Fibroblast of lung (primary cell): ENCODE measurements around the gene HECW1. TPM values are rescaled to one million over a fixed set of nuclear protein-coding genes. Genes with fewer than 3 reads are reported as not detected.

Source experiments
- DNase-seq, 2 donors: peaks; one replicate each; pipeline versions ENCODE4 v3.0.0 to v3.0.0-alpha.2; 2010; ENCODE audit warnings: low read depth in 2 of 2
- H2AFZ ChIP-seq: 2 replicates; pipeline ENCODE4 v1.5.1; 2012; ENCODE audit warnings: low read length, control low read depth, inconsistent platforms
- H3K27ac ChIP-seq: 2 replicates; pipeline ENCODE4 v1.5.1; 2011; ENCODE audit warnings: low read length, control low read depth; ENCODE audit not compliant: insufficient read depth
- H3K27me3 ChIP-seq: 2 replicates; pipeline ENCODE4 v1.5.1; 2011; ENCODE audit warnings: mild to moderate bottlenecking, low read length; ENCODE audit not compliant: control insufficient read depth, insufficient read depth
- H3K36me3 ChIP-seq: 2 replicates; pipeline ENCODE4 v1.5.1; 2011; ENCODE audit warnings: low read length; ENCODE audit not compliant: control insufficient read depth, insufficient read depth
- H3K4me1 ChIP-seq: 2 replicates; pipeline ENCODE4 v1.5.1; 2011; ENCODE audit warnings: low read length; ENCODE audit not compliant: control insufficient read depth, insufficient read depth; ENCODE audit errors: extremely low read depth
- H3K4me2 ChIP-seq: 2 replicates; pipeline ENCODE4 v1.5.1; 2011; ENCODE audit warnings: low read length, control low read depth; ENCODE audit not compliant: insufficient read depth; ENCODE audit errors: extremely low read depth
- H3K4me3 ChIP-seq, 4 experiments: fragments of 200-600 bp in 1 of 4; sonication (generic) in 1 of 4; replicated peaks in 1 of 4; 2 replicates each; pipeline ENCODE4 v1.5.1; 2011 to 2016; ENCODE audit warnings: low read length in 4 of 4, low read depth in 3 of 4, mild to moderate bottlenecking in 3 of 4, control low read depth in 2 of 4, inconsistent platforms in 1 of 4, mixed read lengths in 1 of 4; ENCODE audit not compliant: insufficient read depth in 1 of 4; ENCODE audit errors: control extremely low read depth in 1 of 4
- H3K79me2 ChIP-seq: 2 replicates; pipeline ENCODE4 v1.5.1; 2012; ENCODE audit warnings: mild to moderate bottlenecking, low read length, inconsistent platforms; ENCODE audit not compliant: control insufficient read depth, insufficient read depth
- H3K9ac ChIP-seq: 2 replicates; pipeline ENCODE4 v1.5.1; 2011; ENCODE audit warnings: mild to moderate bottlenecking, low read length, control low read depth; ENCODE audit not compliant: insufficient read depth
- H3K9me3 ChIP-seq: 2 replicates; pipeline ENCODE4 v1.5.1; 2012; ENCODE audit warnings: low read depth, low read length; ENCODE audit not compliant: control insufficient read depth, insufficient read depth
- H4K20me1 ChIP-seq: 2 replicates; pipeline ENCODE4 v1.5.1; 2011; ENCODE audit warnings: low read length; ENCODE audit not compliant: control insufficient read depth, insufficient read depth; ENCODE audit errors: extremely low read depth
- EZH2 ChIP-seq: IDR thresholded peaks from 2 replicates; pipeline ENCODE4 v1.5.1; 2012; ENCODE audit warnings: low read length, control low read depth, mild to moderate bottlenecking; ENCODE audit errors: missing control alignments
- polyA plus RNA-seq, 2 donors: library from polyadenylated mRNA; depleted of rRNA in 1 of 2; stranded (reverse) in 1 of 2; unstranded in 1 of 2; fragments of >200 nt; gene quantifications; 2 replicates each; pipeline ENCODE4 v1.2.1, GENCODE V29; 2011 to 2012; ENCODE audit warnings: missing spikeins in 1 of 2
- total RNA-seq: library from RNA; depleted of rRNA; stranded (reverse); fragments of >200 nt; gene quantifications from 2 replicates; pipeline ENCODE4 v1.2.1, GENCODE V29; 2014
- TF ChIP-seq, protein P1 (sequence below), 2 donors: IDR thresholded peaks in 1 of 2; conservative IDR thresholded peaks in 1 of 2; 1 replicate in 1 of 2; 2 replicates in 1 of 2; pipeline ENCODE4 v1.5.1; 2011 to 2012; ENCODE audit warnings: low read length in 2 of 2, control low read depth in 1 of 2, inconsistent platforms in 1 of 2, low read depth in 1 of 2, mild to moderate bottlenecking in 1 of 2

The HECW1 gene
- total and polyA plus RNA-seq, 2 donors (not counting 1 experiment from before 2014, with no cell fraction given): 1.1 to 6.1 TPM

DNA sequence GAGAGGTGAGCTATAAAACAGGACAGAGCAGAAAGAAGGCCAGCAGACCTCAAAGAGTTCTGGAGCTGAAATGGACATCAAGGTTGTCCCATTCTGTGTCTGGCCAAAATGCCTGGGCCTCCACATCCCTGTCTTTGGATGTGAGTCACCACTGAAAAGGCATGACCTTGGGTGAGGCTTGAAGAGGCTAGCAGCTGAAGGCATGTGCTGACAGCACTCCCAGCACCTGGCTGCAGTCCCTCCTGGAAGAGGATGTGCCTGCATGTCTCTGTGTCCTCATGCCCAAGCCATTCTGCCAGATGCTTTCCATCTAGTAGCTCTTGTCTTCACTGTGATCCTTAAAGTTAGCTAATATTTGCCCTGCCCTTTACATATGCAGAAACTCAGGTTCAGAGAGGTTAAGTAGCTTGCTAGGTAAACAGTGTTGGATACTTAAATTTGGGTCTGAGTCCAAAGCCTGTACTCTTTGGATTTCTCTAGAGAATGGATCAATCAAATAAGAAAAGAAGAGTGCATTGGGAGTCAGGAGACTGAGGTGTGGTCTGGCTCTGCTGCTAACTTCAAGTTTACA is 35.8 kb downstream of the HECW1 start:
- H3K36me3 ChIP-seq: no peaks in the 10 kb centered on the region
- peak; percentile 27 to 41 for DNase-seq
- no peak overlapping the region for H3K9ac ChIP-seq
- H3K27ac ChIP-seq: no peak overlapping the region
- no peaks in the 10 kb centered on the region for H3K9me3 ChIP-seq
- H3K79me2 ChIP-seq: no peaks in the 10 kb centered on the region
- H2AFZ ChIP-seq: no peak overlapping the region
- no peaks in the 10 kb centered on the region for H3K27me3 ChIP-seq
- no peaks in the 10 kb centered on the region for H4K20me1 ChIP-seq
- no peak overlapping the region for H3K4me2 ChIP-seq
- no peak overlapping the region for H3K4me3 ChIP-seq
- H3K4me1 ChIP-seq: no peaks in the 10 kb centered on the region
- TF ChIP-seq EZH2: no peak
- TF ChIP-seq, protein P1, sequence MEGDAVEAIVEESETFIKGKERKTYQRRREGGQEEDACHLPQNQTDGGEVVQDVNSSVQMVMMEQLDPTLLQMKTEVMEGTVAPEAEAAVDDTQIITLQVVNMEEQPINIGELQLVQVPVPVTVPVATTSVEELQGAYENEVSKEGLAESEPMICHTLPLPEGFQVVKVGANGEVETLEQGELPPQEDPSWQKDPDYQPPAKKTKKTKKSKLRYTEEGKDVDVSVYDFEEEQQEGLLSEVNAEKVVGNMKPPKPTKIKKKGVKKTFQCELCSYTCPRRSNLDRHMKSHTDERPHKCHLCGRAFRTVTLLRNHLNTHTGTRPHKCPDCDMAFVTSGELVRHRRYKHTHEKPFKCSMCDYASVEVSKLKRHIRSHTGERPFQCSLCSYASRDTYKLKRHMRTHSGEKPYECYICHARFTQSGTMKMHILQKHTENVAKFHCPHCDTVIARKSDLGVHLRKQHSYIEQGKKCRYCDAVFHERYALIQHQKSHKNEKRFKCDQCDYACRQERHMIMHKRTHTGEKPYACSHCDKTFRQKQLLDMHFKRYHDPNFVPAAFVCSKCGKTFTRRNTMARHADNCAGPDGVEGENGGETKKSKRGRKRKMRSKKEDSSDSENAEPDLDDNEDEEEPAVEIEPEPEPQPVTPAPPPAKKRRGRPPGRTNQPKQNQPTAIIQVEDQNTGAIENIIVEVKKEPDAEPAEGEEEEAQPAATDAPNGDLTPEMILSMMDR (conservative IDR thresholded peaks at IDR 0.05 in 1 of 2, IDR thresholded peaks at IDR 0.05 in 1 of 2; ENCODE audit: low read depth in 1 of 2, low read length in 2 of 2): no peak

- Histone ChIP-seq H3K4me2 (no peak overlapping the region), H3K9me3 (no peaks in the 10 kb centered on the region), H2AFZ (no peak overlapping the region), H3K36me3 (no peaks in the 10 kb centered on the region), H3K4me1 (no peaks in the 10 kb centered on the region), H3K4me3 (no peak overlapping the region), H4K20me1 (no peaks in the 10 kb centered on the region), H3K9ac (no peak overlapping the region), H3K27me3 (no peaks in the 10 kb centered on the region), H3K27ac (no peak overlapping the region), H3K79me2 (no peaks in the 10 kb centered on the region)
- DNase-seq: no peak
- no peak for TF ChIP-seq EZH2
- TF ChIP-seq, protein P1 (conservative IDR thresholded peaks at IDR 0.05 in 1 of 2, IDR thresholded peaks at IDR 0.05 in 1 of 2; ENCODE audit: low read depth in 1 of 2, low read length in 2 of 2): no peak
These were observed 38.6 kb downstream of the HECW1 start for GRCh38 chr7:43151076-43151475.

DNA sequence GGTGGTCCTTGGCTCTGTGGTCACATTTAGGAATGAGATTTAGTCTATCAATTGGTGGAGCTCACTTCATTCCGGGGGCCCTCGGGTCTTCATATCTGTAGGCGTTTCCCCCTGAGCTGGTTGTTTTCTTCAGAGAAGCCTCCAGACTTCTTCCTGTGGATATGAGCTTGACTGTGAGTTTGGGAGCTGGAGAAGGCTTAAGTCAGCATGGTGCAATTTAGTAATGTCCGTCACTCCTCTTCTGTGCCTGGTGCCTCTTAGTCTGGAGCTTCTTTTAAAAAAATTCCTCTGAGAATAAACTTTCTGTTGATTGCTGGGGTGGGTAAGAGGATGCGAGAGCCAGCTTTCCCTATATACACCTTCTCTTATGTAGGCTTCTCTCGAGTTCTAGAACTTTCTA is 40.2 kb downstream of the HECW1 start:
- no peak for DNase-seq
- no peak overlapping the region for H3K9ac ChIP-seq
- no peaks in the 10 kb centered on the region for H3K79me2 ChIP-seq
- no peak overlapping the region for H3K4me2 ChIP-seq
- H4K20me1 ChIP-seq: no peaks in the 10 kb centered on the region
- H3K4me1 ChIP-seq: no peaks in the 10 kb centered on the region
- H3K27ac ChIP-seq: no peak overlapping the region
- no peak overlapping the region for H2AFZ ChIP-seq
- H3K4me3 ChIP-seq: no peak overlapping the region
- no peaks in the 10 kb centered on the region for H3K36me3 ChIP-seq
- H3K27me3 ChIP-seq: no peaks in the 10 kb centered on the region
- TF ChIP-seq, protein P1 (conservative IDR thresholded peaks at IDR 0.05 in 1 of 2, IDR thresholded peaks at IDR 0.05 in 1 of 2; ENCODE audit: low read depth in 1 of 2, low read length in 2 of 2): no peak
- no peak for TF ChIP-seq EZH2
- H3K9me3 ChIP-seq: no peaks in the 10 kb centered on the region
